Measurements from ENCODE around the gene RIMBP3B.
"Not testable (repeated sequence)": the region's sequence is repeated elsewhere in the genome, so short reads cannot be mapped to it uniquely, and the experiment has no call there.

DNA sequence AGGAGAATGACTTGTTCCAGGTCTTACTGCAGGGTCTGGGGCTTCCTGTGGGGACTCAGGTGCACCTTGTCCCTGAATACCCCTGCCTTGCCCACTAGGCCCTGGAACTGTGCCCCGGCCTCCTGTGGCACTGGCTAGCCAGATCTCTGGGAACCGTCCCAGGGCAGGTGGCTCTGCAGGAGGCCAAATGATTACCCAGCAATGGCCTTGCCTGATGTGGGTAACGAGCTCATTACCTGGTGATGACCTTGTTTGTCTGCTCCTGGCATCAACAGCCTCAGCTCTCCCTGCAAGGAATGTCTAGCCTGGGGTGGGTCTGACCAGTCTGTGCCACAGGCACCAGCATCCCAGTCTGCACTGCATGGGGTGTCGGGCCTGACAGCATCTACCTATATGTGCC, 18.2 kb upstream of the RIMBP3B start:
- TF ChIP-seq, protein P1, sequence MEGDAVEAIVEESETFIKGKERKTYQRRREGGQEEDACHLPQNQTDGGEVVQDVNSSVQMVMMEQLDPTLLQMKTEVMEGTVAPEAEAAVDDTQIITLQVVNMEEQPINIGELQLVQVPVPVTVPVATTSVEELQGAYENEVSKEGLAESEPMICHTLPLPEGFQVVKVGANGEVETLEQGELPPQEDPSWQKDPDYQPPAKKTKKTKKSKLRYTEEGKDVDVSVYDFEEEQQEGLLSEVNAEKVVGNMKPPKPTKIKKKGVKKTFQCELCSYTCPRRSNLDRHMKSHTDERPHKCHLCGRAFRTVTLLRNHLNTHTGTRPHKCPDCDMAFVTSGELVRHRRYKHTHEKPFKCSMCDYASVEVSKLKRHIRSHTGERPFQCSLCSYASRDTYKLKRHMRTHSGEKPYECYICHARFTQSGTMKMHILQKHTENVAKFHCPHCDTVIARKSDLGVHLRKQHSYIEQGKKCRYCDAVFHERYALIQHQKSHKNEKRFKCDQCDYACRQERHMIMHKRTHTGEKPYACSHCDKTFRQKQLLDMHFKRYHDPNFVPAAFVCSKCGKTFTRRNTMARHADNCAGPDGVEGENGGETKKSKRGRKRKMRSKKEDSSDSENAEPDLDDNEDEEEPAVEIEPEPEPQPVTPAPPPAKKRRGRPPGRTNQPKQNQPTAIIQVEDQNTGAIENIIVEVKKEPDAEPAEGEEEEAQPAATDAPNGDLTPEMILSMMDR (conservative IDR thresholded peaks at IDR 0.05) = not testable (repeated sequence)
- not testable (repeated sequence) for TF ChIP-seq EZH2 (IDR thresholded peaks at IDR 0.05; ENCODE audit: low read depth)

All from PC-9 (cell line).